Naive B cell (primary cell): ENCODE results near the gene NTF3. TPM values are rescaled to one million over a fixed set of nuclear protein-coding genes. Genes with fewer than 3 reads are reported as not detected.

Experiments used
- ATAC-seq, 2 donors: fragments of 150-1000 bp; cut with Tn5 transposase; 2 replicates each; pipeline ENCODE4 v1.10.0; 2021; ENCODE audit warnings: low read depth in 2 of 2, mild to moderate bottlenecking in 2 of 2, moderate library complexity in 2 of 2
- DNase-seq: peaks from one replicate; pipeline ENCODE4 v3.0.0; 2022
- H3K27ac Mint-ChIP-seq, 6 donors: one replicate each; pipeline ENCODE4 v1.8.0; 2020 to 2022; ENCODE audit warnings: mild to moderate bottlenecking in 6 of 6, mixed read lengths in 6 of 6, moderate library complexity in 5 of 6, inconsistent platforms in 2 of 6
- H3K27me3 Mint-ChIP-seq, 3 donors: one replicate each; pipeline ENCODE4 v1.8.0; 2021 to 2022; ENCODE audit warnings: mixed read lengths in 3 of 3, mild to moderate bottlenecking in 1 of 3
- H3K36me3 Mint-ChIP-seq, 2 donors: one replicate each; pipeline ENCODE4 v1.8.0; 2020 to 2022; ENCODE audit warnings: mixed read lengths in 2 of 2, inconsistent platforms in 1 of 2, mild to moderate bottlenecking in 1 of 2
- H3K4me1 Mint-ChIP-seq, 3 donors: one replicate each; pipeline ENCODE4 v1.8.0; 2020 to 2022; ENCODE audit warnings: mixed read lengths in 3 of 3, inconsistent platforms in 1 of 3, mild to moderate bottlenecking in 1 of 3, moderate library complexity in 1 of 3
- H3K4me3 Mint-ChIP-seq, 8 donors: one replicate each; pipeline ENCODE4 v1.8.0; 2020 to 2022; ENCODE audit warnings: mild to moderate bottlenecking in 8 of 8, mixed read lengths in 8 of 8, moderate library complexity in 8 of 8, inconsistent platforms in 2 of 8
- H3K9me3 Mint-ChIP-seq, 7 donors: one replicate each; pipeline ENCODE4 v1.8.0; 2020 to 2022; ENCODE audit warnings: mixed read lengths in 7 of 7, mild to moderate bottlenecking in 5 of 7, inconsistent platforms in 2 of 7, moderate library complexity in 1 of 7
- polyA plus RNA-seq, 6 donors: library from polyadenylated mRNA; unstranded; fragments of 300-500 nt; fragmentation: Illumina TruSeq; gene quantifications; one replicate each; pipeline ENCODE4 v1.2.3, GENCODE V29; 2021; ENCODE audit warnings: low read depth in 6 of 6

NTF3 gene
- polyA plus RNA-seq, 6 donors from 2014 or later: not detected

- no peak for ATAC-seq
- H3K27ac Mint-ChIP-seq: no peak overlapping the region
- H3K9me3 Mint-ChIP-seq: no peaks in the 10 kb centered on the region
- H3K4me3 Mint-ChIP-seq: peak overlapping the region in 1 of 8 donors; percentile 63
- H3K36me3 Mint-ChIP-seq: no peaks in the 10 kb centered on the region
- no peaks in the 10 kb centered on the region for H3K4me1 Mint-ChIP-seq
- peaks cover 11 to 50% (median 19%) of the 10 kb centered on the region in 3 donors for H3K27me3 Mint-ChIP-seq
- DNase-seq: no peak
Measured at GRCh38 chr12:5489017-5489416, 57.1 kb downstream of the NTF3 start.

GRCh38 chr12:5489760-5490406 is 58.0 kb downstream of the NTF3 start:
- no peak overlapping the region for H3K27ac Mint-ChIP-seq
- no peaks in the 10 kb centered on the region for H3K4me1 Mint-ChIP-seq
- peaks cover 11 to 50% (median 19%) of the 10 kb centered on the region in 3 donors for H3K27me3 Mint-ChIP-seq
- no peak overlapping the region for H3K4me3 Mint-ChIP-seq
- no peaks in the 10 kb centered on the region for H3K9me3 Mint-ChIP-seq
- no peak for ATAC-seq
- H3K36me3 Mint-ChIP-seq: no peaks in the 10 kb centered on the region
- DNase-seq: no peak

GRCh38 chr12:5492562-5492961 is 60.7 kb downstream of the NTF3 start:
- Mint-ChIP-seq H3K9me3 (no peaks in the 10 kb centered on the region), H3K27me3 (peaks cover 11 to 50% (median 19%) of the 10 kb centered on the region in 3 donors)
- no peak for ATAC-seq

GRCh38 chr12:5493018-5493417 is 61.1 kb downstream of the NTF3 start:
- Mint-ChIP-seq H3K27ac (no peak overlapping the region), H3K36me3 (no peaks in the 10 kb centered on the region), H3K4me3 (peak overlapping the region in 1 of 8 donors; percentile 16), H3K9me3 (no peaks in the 10 kb centered on the region), H3K27me3 (peaks cover 11 to 47% (median 19%) of the 10 kb centered on the region in 3 donors), H3K4me1 (no peaks in the 10 kb centered on the region)
- ATAC-seq: no peak
- DNase-seq: no peak

More at GRCh38 chr12:5492562-5492961, 60.7 kb downstream of the NTF3 start:
- DNase-seq: no peak
- H3K4me3 Mint-ChIP-seq: no peak overlapping the region
- no peaks in the 10 kb centered on the region for H3K36me3 Mint-ChIP-seq
- H3K4me1 Mint-ChIP-seq: no peaks in the 10 kb centered on the region
- H3K27ac Mint-ChIP-seq: no peak overlapping the region

GRCh38 chr12:5494343-5494742 is 62.4 kb downstream of the NTF3 start:
- Mint-ChIP-seq H3K27ac (no peak overlapping the region), H3K9me3 (no peaks in the 10 kb centered on the region), H3K4me1 (no peaks in the 10 kb centered on the region), H3K36me3 (no peaks in the 10 kb centered on the region), H3K4me3 (no peak overlapping the region), H3K27me3 (peaks cover 11 to 38% (median 25%) of the 10 kb centered on the region in 3 donors)
- ATAC-seq (no peak), DNase-seq (no peak)

- H3K36me3 Mint-ChIP-seq: no peaks in the 10 kb centered on the region
- no peaks in the 10 kb centered on the region for H3K4me1 Mint-ChIP-seq
- H3K27me3 Mint-ChIP-seq: peaks cover 13 to 39% (median 32%) of the 10 kb centered on the region in 3 donors
- ATAC-seq (no peak), DNase-seq (no peak)
- no peak overlapping the region for H3K27ac Mint-ChIP-seq
- no peak overlapping the region for H3K4me3 Mint-ChIP-seq
- no peaks in the 10 kb centered on the region for H3K9me3 Mint-ChIP-seq
Measured at GRCh38 chr12:5497329-5498053, 65.6 kb downstream of the NTF3 start.

- H3K27ac Mint-ChIP-seq: no peak overlapping the region
- peaks cover 12 to 41% (median 28%) of the 10 kb centered on the region in 3 donors for H3K27me3 Mint-ChIP-seq
- H3K9me3 Mint-ChIP-seq: no peaks in the 10 kb centered on the region
- H3K36me3 Mint-ChIP-seq: no peaks in the 10 kb centered on the region
- ATAC-seq (no peak), DNase-seq (no peak)
- H3K4me3 Mint-ChIP-seq: no peak overlapping the region
- H3K4me1 Mint-ChIP-seq: no peaks in the 10 kb centered on the region
Measured at GRCh38 chr12:5498076-5498475, 66.2 kb downstream of the NTF3 start.

GRCh38 chr12:5498806-5499205 is 66.9 kb downstream of the NTF3 start:
- no peak overlapping the region for H3K27ac Mint-ChIP-seq
- H3K27me3 Mint-ChIP-seq: peaks cover 6 to 39% (median 22%) of the 10 kb centered on the region in 3 donors
- H3K36me3 Mint-ChIP-seq: no peaks in the 10 kb centered on the region
- ATAC-seq (no peak), DNase-seq (no peak)
- H3K9me3 Mint-ChIP-seq: no peaks in the 10 kb centered on the region
- no peaks in the 10 kb centered on the region for H3K4me1 Mint-ChIP-seq
- H3K4me3 Mint-ChIP-seq: no peak overlapping the region

- Mint-ChIP-seq H3K27ac (no peak overlapping the region), H3K4me1 (no peaks in the 10 kb centered on the region), H3K9me3 (no peaks in the 10 kb centered on the region), H3K27me3 (peaks cover 6 to 39% (median 22%) of the 10 kb centered on the region in 3 donors), H3K4me3 (no peak overlapping the region), H3K36me3 (no peaks in the 10 kb centered on the region)
- DNase-seq: no peak
- no peak for ATAC-seq
Measured at GRCh38 chr12:5499566-5500330, 67.8 kb downstream of the NTF3 start.

GRCh38 chr12:5500331-5500659 is 68.4 kb downstream of the NTF3 start:
- H3K4me1 Mint-ChIP-seq: no peaks in the 10 kb centered on the region
- no peak for ATAC-seq
- DNase-seq: no peak
- no peaks in the 10 kb centered on the region for H3K36me3 Mint-ChIP-seq
- H3K27me3 Mint-ChIP-seq: peaks cover 6 to 39% (median 22%) of the 10 kb centered on the region in 3 donors
- no peak overlapping the region for H3K4me3 Mint-ChIP-seq
- no peak overlapping the region for H3K27ac Mint-ChIP-seq
- no peaks in the 10 kb centered on the region for H3K9me3 Mint-ChIP-seq

- H3K4me3 Mint-ChIP-seq: no peak overlapping the region
- H3K36me3 Mint-ChIP-seq: no peaks in the 10 kb centered on the region
Measured at GRCh38 chr12:5503774-5504173, 71.9 kb downstream of the NTF3 start.

GRCh38 chr12:5505116-5505515 is 73.2 kb downstream of the NTF3 start:
- Mint-ChIP-seq H3K27me3 (peaks cover 11 to 37% (median 33%) of the 10 kb centered on the region in 3 donors), H3K4me3 (no peak overlapping the region), H3K9me3 (no peaks in the 10 kb centered on the region), H3K27ac (no peak overlapping the region), H3K36me3 (no peaks in the 10 kb centered on the region), H3K4me1 (no peaks in the 10 kb centered on the region)
- ATAC-seq (no peak), DNase-seq (no peak)

More at GRCh38 chr12:5503774-5504173, 71.9 kb downstream of the NTF3 start:
- Mint-ChIP-seq H3K27me3 (peaks cover 11 to 43% (median 43%) of the 10 kb centered on the region in 3 donors), H3K9me3 (no peaks in the 10 kb centered on the region), H3K27ac (no peak overlapping the region), H3K4me1 (no peaks in the 10 kb centered on the region)
- no peak for DNase-seq
- ATAC-seq: no peak

- peaks cover 11 to 34% (median 30%) of the 10 kb centered on the region in 3 donors for H3K27me3 Mint-ChIP-seq
- no peaks in the 10 kb centered on the region for H3K36me3 Mint-ChIP-seq
- ATAC-seq (no peak), DNase-seq (no peak)
- no peaks in the 10 kb centered on the region for H3K9me3 Mint-ChIP-seq
- H3K4me3 Mint-ChIP-seq: no peak overlapping the region
- no peaks in the 10 kb centered on the region for H3K4me1 Mint-ChIP-seq
- no peak overlapping the region for H3K27ac Mint-ChIP-seq
Measured at GRCh38 chr12:5505751-5506150, 73.8 kb downstream of the NTF3 start.

- no peak for ATAC-seq
Measured at GRCh38 chr12:5506295-5506694, 74.4 kb downstream of the NTF3 start.

More at GRCh38 chr12:5506295-5506694, 74.4 kb downstream of the NTF3 start:
- Mint-ChIP-seq H3K36me3 (no peaks in the 10 kb centered on the region), H3K27me3 (peaks cover 10 to 34% (median 30%) of the 10 kb centered on the region in 3 donors), H3K4me1 (no peaks in the 10 kb centered on the region), H3K9me3 (no peaks in the 10 kb centered on the region), H3K4me3 (no peak overlapping the region), H3K27ac (no peak overlapping the region)
- no peak for DNase-seq
